Neuronal stem cell (in vitro differentiated cells): ENCODE measurements around the gene DTNB.
A peak's percentile ranks its signal among the peaks of the same experiment; 100 is the strongest.

ENCODE experiments used
- DNase-seq: peaks from one replicate; pipeline ENCODE4 v3.0.0-alpha.2; 2013; ENCODE audit warnings: low spot score
- H2AFZ ChIP-seq: one replicate; pipeline ENCODE4 v1.6.1; 2013; ENCODE audit warnings: mild to moderate bottlenecking, low read length, inconsistent platforms
- H2AK5ac ChIP-seq: 2 replicates; pipeline ENCODE4 v1.6.1; 2013; ENCODE audit warnings: low read depth, mild to moderate bottlenecking, inconsistent platforms, low read length, moderate library complexity, mixed read lengths
- H2BK120ac ChIP-seq: 2 replicates; pipeline ENCODE4 v1.6.1; 2013; ENCODE audit warnings: low read depth, mild to moderate bottlenecking, inconsistent platforms, low read length, moderate library complexity, mixed read lengths
- H2BK12ac ChIP-seq: one replicate; pipeline ENCODE4 v1.6.1; 2013; ENCODE audit warnings: low read length, inconsistent platforms
- H2BK15ac ChIP-seq: 2 replicates; pipeline ENCODE4 v1.6.1; 2013; ENCODE audit warnings: mild to moderate bottlenecking, low read length, inconsistent platforms, mixed read lengths
- H2BK5ac ChIP-seq: one replicate; pipeline ENCODE4 v1.6.1; 2013; ENCODE audit warnings: inconsistent platforms, mild to moderate bottlenecking, low read length, moderate library complexity
- H3K14ac ChIP-seq: one replicate; pipeline ENCODE4 v1.6.1; 2013; ENCODE audit warnings: low read length, inconsistent platforms
- H3K18ac ChIP-seq: 2 replicates; pipeline ENCODE4 v1.6.1; 2013; ENCODE audit warnings: low read length, inconsistent platforms
- H3K23ac ChIP-seq: 2 replicates; pipeline ENCODE4 v1.6.1; 2013; ENCODE audit warnings: low read depth, mild to moderate bottlenecking, mixed read lengths, low read length, inconsistent platforms; ENCODE audit not compliant: poor library complexity
- H3K27ac ChIP-seq: replicated peaks from 3 replicates; pipeline ENCODE4 v1.5.1; 2013; ENCODE audit warnings: low read length, inconsistent platforms
- H3K27me3 ChIP-seq, 3 experiments: 2 replicates each; pipeline ENCODE4 v1.6.1; 2013; ENCODE audit warnings: low read length in 3 of 3, mild to moderate bottlenecking in 2 of 3, inconsistent platforms in 1 of 3, low read depth in 1 of 3, mixed read lengths in 1 of 3, moderate library complexity in 1 of 3; ENCODE audit not compliant: control insufficient read depth in 3 of 3, insufficient read depth in 3 of 3
- H3K36me3 ChIP-seq, 2 donors: replicated peaks in 1 of 2; 2 replicates each; pipeline ENCODE4 v1.6.1; 2013; ENCODE audit warnings: low read length in 2 of 2; ENCODE audit not compliant: control insufficient read depth in 2 of 2, insufficient read depth in 2 of 2
- H3K4ac ChIP-seq: 2 replicates; pipeline ENCODE4 v1.6.1; 2013; ENCODE audit warnings: inconsistent platforms, mild to moderate bottlenecking, low read length, moderate library complexity
- H3K4me1 ChIP-seq, 2 donors: 1 replicate in 1 of 2; 2 replicates in 1 of 2; pipeline ENCODE4 v1.6.1; 2013; ENCODE audit warnings: low read length in 2 of 2, low read depth in 1 of 2; ENCODE audit not compliant: control insufficient read depth in 2 of 2, insufficient read depth in 1 of 2
- H3K4me2 ChIP-seq: one replicate; pipeline ENCODE4 v1.6.1; 2013; ENCODE audit warnings: mild to moderate bottlenecking, low read length, inconsistent platforms; ENCODE audit not compliant: insufficient read depth, poor library complexity, severe bottlenecking
- H3K4me3 ChIP-seq, 2 donors: 2 replicates each; pipeline ENCODE4 v1.5.1; 2013; ENCODE audit warnings: low read length in 2 of 2, mild to moderate bottlenecking in 2 of 2, inconsistent platforms in 1 of 2, moderate library complexity in 1 of 2
- H3K79me1 ChIP-seq: one replicate; pipeline ENCODE4 v1.6.1; 2013; ENCODE audit warnings: low read depth, mild to moderate bottlenecking, inconsistent platforms, low read length, moderate library complexity
- H3K9ac ChIP-seq: one replicate; pipeline ENCODE4 v1.6.1; 2013; ENCODE audit warnings: mild to moderate bottlenecking, low read depth, low read length, inconsistent platforms; ENCODE audit not compliant: poor library complexity
- H3K9me3 ChIP-seq, 2 donors: replicated peaks in 1 of 2; 2 replicates each; pipeline versions ENCODE3 to v1.6.1; 2013; ENCODE audit warnings: low read length in 2 of 2, mild to moderate bottlenecking in 2 of 2, inconsistent platforms in 1 of 2, low read depth in 1 of 2, mixed read lengths in 1 of 2, moderate library complexity in 1 of 2; ENCODE audit not compliant: control insufficient read depth in 2 of 2, insufficient read depth in 1 of 2
- H4K8ac ChIP-seq: one replicate; pipeline ENCODE4 v1.6.1; 2013; ENCODE audit warnings: low read depth, mild to moderate bottlenecking, inconsistent platforms, low read length, moderate library complexity
- H4K91ac ChIP-seq: one replicate; pipeline ENCODE4 v1.6.1; 2013; ENCODE audit warnings: low read length, low read depth, mild to moderate bottlenecking, inconsistent platforms; ENCODE audit not compliant: poor library complexity
- WGBS, 2 donors: extraction: QIAGEN DNeasy Blood & Tissue Kit; methylation state at CpG; one replicate each; pipeline ENCODE4 v1.1.7; 2013; ENCODE audit warnings: missing lambda C conversion rate in 2 of 2, mixed read lengths in 1 of 2; ENCODE audit not compliant: insufficient read length in 2 of 2, insufficient replicate concordance in 1 of 2; ENCODE audit errors: extremely low coverage in 2 of 2; 5-methylcytosine and 5-hydroxymethylcytosine counted together

The DTNB gene

GRCh38 chr2:25362049-25362433 is 311.3 kb downstream of the DTNB start:
- no peaks in the 10 kb centered on the region for H3K9me3 ChIP-seq
- no peak overlapping the region for H3K4me3 ChIP-seq
- H3K4me2 ChIP-seq = peak overlapping the region; percentile 38
- peaks cover 2% of the 10 kb centered on the region in 2 donors for H3K4me1 ChIP-seq
- H2BK12ac ChIP-seq = no peak overlapping the region
- H2AK5ac ChIP-seq = no peak overlapping the region
- no peak overlapping the region for H3K14ac ChIP-seq
- DNase-seq = peak; percentile 95
- no peak overlapping the region for H3K23ac ChIP-seq
- H3K27ac ChIP-seq = no peak overlapping the region
- no peaks in the 10 kb centered on the region for H3K79me1 ChIP-seq
- peaks cover 0 to 36% (median 4%) of the 10 kb centered on the region in 3 experiments for H3K27me3 ChIP-seq
- no peaks in the 10 kb centered on the region for H3K36me3 ChIP-seq
- H3K9ac ChIP-seq = no peak overlapping the region
- H2BK5ac ChIP-seq = no peak overlapping the region
- no peak overlapping the region for H3K18ac ChIP-seq
- no peak overlapping the region for H3K4ac ChIP-seq
- no CpG with 5 or more reads among the region's 16 CpGs for WGBS, 2 donors
- H4K8ac ChIP-seq = no peak overlapping the region
- peak overlapping the region; percentile 83 for H2AFZ ChIP-seq
- no peak overlapping the region for H2BK15ac ChIP-seq
- no peak overlapping the region for H4K91ac ChIP-seq
- H2BK120ac ChIP-seq = no peak overlapping the region

- H3K79me1 ChIP-seq = no peaks in the 10 kb centered on the region
- no peak overlapping the region for H2BK15ac ChIP-seq
- H3K4me3 ChIP-seq = peak overlapping the region in 1 of 2 donors; percentile 5
- H3K4me1 ChIP-seq = peaks cover 2% of the 10 kb centered on the region in 2 donors
- no peak overlapping the region for H4K8ac ChIP-seq
- no peak overlapping the region for H2AK5ac ChIP-seq
- no peak overlapping the region for H2BK5ac ChIP-seq
- WGBS, 2 donors = no CpG with 5 or more reads among the region's 34 CpGs
- no peaks in the 10 kb centered on the region for H3K36me3 ChIP-seq
- no peak overlapping the region for H4K91ac ChIP-seq
- no peak overlapping the region for H3K14ac ChIP-seq
- H3K18ac ChIP-seq = no peak overlapping the region
- DNase-seq = no peak
- H3K27me3 ChIP-seq = peaks cover 0 to 32% (median 4%) of the 10 kb centered on the region in 3 experiments
- no peak overlapping the region for H3K4ac ChIP-seq
- no peak overlapping the region for H2BK12ac ChIP-seq
- H3K9ac ChIP-seq = no peak overlapping the region
- no peak overlapping the region for H3K27ac ChIP-seq
- no peak overlapping the region for H3K23ac ChIP-seq
- no peak overlapping the region for H2BK120ac ChIP-seq
- peaks cover 0 to 1% of the 10 kb centered on the region in 2 donors for H3K9me3 ChIP-seq
- peak overlapping the region; percentile 83 for H2AFZ ChIP-seq
- peak overlapping the region; percentile 38 for H3K4me2 ChIP-seq
Observed at GRCh38 chr2:25361261-25362048, 311.9 kb downstream of the DTNB start.

GRCh38 chr2:25358836-25359235 is 314.5 kb downstream of the DTNB start:
- H3K14ac ChIP-seq = no peak overlapping the region

GRCh38 chr2:25358249-25358815 is 315.0 kb downstream of the DTNB start:
- DNase-seq = no peak
- no peaks in the 10 kb centered on the region for H3K36me3 ChIP-seq
- no peak overlapping the region for H3K14ac ChIP-seq
- no peak overlapping the region for H3K27ac ChIP-seq
- no peak overlapping the region for H3K4ac ChIP-seq
- H4K8ac ChIP-seq = no peak overlapping the region
- H2BK5ac ChIP-seq = no peak overlapping the region
- no peak overlapping the region for H4K91ac ChIP-seq
- H3K79me1 ChIP-seq = no peaks in the 10 kb centered on the region
- H3K9ac ChIP-seq = no peak overlapping the region
- H2AK5ac ChIP-seq = no peak overlapping the region
- H3K4me1 ChIP-seq = peaks cover 0 to 4% of the 10 kb centered on the region in 2 donors
- H2BK12ac ChIP-seq = no peak overlapping the region
- H3K9me3 ChIP-seq = peaks cover 2 to 8% of the 10 kb centered on the region in 2 donors
- H2BK15ac ChIP-seq = peak overlapping the region; percentile 20
- H2BK120ac ChIP-seq = no peak overlapping the region
- WGBS, 2 donors = no CpG with 5 or more reads among the region's 6 CpGs
- H3K27me3 ChIP-seq = peaks cover 0 to 14% (median 4%) of the 10 kb centered on the region in 3 experiments
- no peak overlapping the region for H3K4me3 ChIP-seq
- no peak overlapping the region for H2AFZ ChIP-seq
- no peak overlapping the region for H3K23ac ChIP-seq
- H3K4me2 ChIP-seq = no peak overlapping the region
- no peak overlapping the region for H3K18ac ChIP-seq

More at GRCh38 chr2:25358836-25359235, 314.5 kb downstream of the DTNB start:
- H3K27me3 ChIP-seq = peaks cover 0 to 15% (median 4%) of the 10 kb centered on the region in 3 experiments
- no peak overlapping the region for H4K8ac ChIP-seq
- no peak overlapping the region for H3K23ac ChIP-seq
- no CpG with 5 or more reads among the region's 8 CpGs for WGBS, 2 donors
- no peak overlapping the region for H3K4me3 ChIP-seq
- H3K9ac ChIP-seq = no peak overlapping the region
- H3K4me1 ChIP-seq = peaks cover 0 to 4% of the 10 kb centered on the region in 2 donors
- H2BK120ac ChIP-seq = no peak overlapping the region
- H2BK15ac ChIP-seq = no peak overlapping the region
- H3K79me1 ChIP-seq = no peaks in the 10 kb centered on the region
- no peak overlapping the region for H2BK12ac ChIP-seq
- no peak overlapping the region for H2BK5ac ChIP-seq
- no peak overlapping the region for H3K27ac ChIP-seq
- no peak overlapping the region for H3K4ac ChIP-seq
- no peaks in the 10 kb centered on the region for H3K36me3 ChIP-seq
- no peak overlapping the region for H3K4me2 ChIP-seq
- no peak overlapping the region for H2AFZ ChIP-seq
- H3K18ac ChIP-seq = no peak overlapping the region
- DNase-seq = no peak
- H3K9me3 ChIP-seq = peaks cover 2 to 8% of the 10 kb centered on the region in 2 donors
- H2AK5ac ChIP-seq = no peak overlapping the region
- no peak overlapping the region for H4K91ac ChIP-seq
